Activated naive CD4-positive, alpha-beta T cell treated with anti-CD3 and anti-CD28 coated beads for 36 hours (primary cell): Measurements from ENCODE around the gene CCDC69. TPM values are rescaled to one million over a fixed set of nuclear protein-coding genes. Genes with fewer than 3 reads are reported as not detected.

Source experiments
- CTCF ChIA-PET: fragments of 350-600 bp; sonication (Branson Sonifier 250); formaldehyde crosslinking; loops from one replicate; lab custom pipeline; 2021; ENCODE audit warnings: antibody characterized with exemption; lab: Charles Lee
- DNase-seq: peaks from one replicate; pipeline ENCODE4 v3.0.0-alpha.2; 2020
- H3K27ac Mint-ChIP-seq: one replicate; pipeline ENCODE4 v1.8.0; 2021; ENCODE audit warnings: mild to moderate bottlenecking, mixed read lengths
- H3K27me3 Mint-ChIP-seq: one replicate; pipeline ENCODE4 v1.8.0; 2021; ENCODE audit warnings: low read depth, mixed read lengths
- H3K36me3 Mint-ChIP-seq: one replicate; pipeline ENCODE4 v1.8.0; 2021; ENCODE audit warnings: low read depth, mixed read lengths
- H3K4me1 Mint-ChIP-seq: one replicate; pipeline ENCODE4 v1.8.0; 2021; ENCODE audit warnings: low read depth, mixed read lengths
- H3K4me3 Mint-ChIP-seq: one replicate; pipeline ENCODE4 v1.8.0; 2021; ENCODE audit warnings: mild to moderate bottlenecking, moderate library complexity, mixed read lengths
- H3K9me3 Mint-ChIP-seq: one replicate; pipeline ENCODE4 v1.8.0; 2021; ENCODE audit warnings: mixed read lengths
- intact Hi-C: fragments of 100-400 bp; cut with micrococcal nuclease; formaldehyde crosslinking; loops from one replicate; pipeline ENCODE4 v1.15.1; 2023
- total RNA-seq, 2 experiments: library from RNA; stranded (reverse); gene quantifications; one replicate each; pipeline ENCODE4 v1.2.3, GENCODE V29; 2021

CCDC69 gene
- 10 to 100 TPM; 15.5 to 18.5 TPM for total RNA-seq

GRCh38 chr5:151223447-151224264 lies at the start of gene CCDC69:
TSS of gene CCDC69 (minus strand) at chr5:151224092. CDS start at chr5:151223970, 122 bp downstream.
- peak within 1 kb of the TSS; percentile 93 for H3K27ac Mint-ChIP-seq
- DNase-seq: peak; percentile 59
- peaks cover 57% of the 10 kb centered on the region for H3K4me1 Mint-ChIP-seq
- intact Hi-C loops: loop anchor here (1.0 to 5.0 kb wide), 7 partner anchors 9 to 224 kb away; partner anchors contain the start of gene SLC36A1
- no peaks in the 10 kb centered on the region for H3K27me3 Mint-ChIP-seq
- H3K4me3 Mint-ChIP-seq: peak within 1 kb of the TSS; percentile 85
- peaks cover 7% of the 10 kb centered on the region for H3K36me3 Mint-ChIP-seq
- H3K9me3 Mint-ChIP-seq: no peaks in the 10 kb centered on the region
- CTCF ChIA-PET: interaction anchor here (0.6 to 2.2 kb wide), 17 partner anchors 10 to 98 kb away, joined by 3 to 19 read pairs (median 4); partner anchors contain the start of genes ANXA6 and GM2A

DNA sequence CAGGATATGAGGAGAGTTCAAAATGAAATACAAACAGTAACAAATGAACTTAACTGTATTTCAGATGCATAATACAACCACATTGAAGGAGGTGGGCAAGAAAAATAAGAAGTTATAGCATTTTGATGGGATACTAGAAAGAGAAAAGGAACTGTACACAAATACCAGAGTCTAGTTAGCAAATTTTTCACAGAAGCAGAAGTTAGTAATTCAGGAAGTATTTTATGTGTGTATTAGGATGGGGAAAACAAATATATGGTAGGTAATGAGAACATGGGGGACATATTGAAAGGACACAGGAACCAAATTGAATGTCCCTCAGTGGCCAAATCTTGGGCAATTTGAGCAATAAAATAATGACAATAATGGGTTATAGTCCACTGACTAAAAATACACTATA lies 47.4 kb upstream of the CCDC69 start:
- Mint-ChIP-seq H3K9me3 (no peaks in the 10 kb centered on the region), H3K4me3 (no peak overlapping the region), H3K4me1 (no peaks in the 10 kb centered on the region), H3K27ac (no peak overlapping the region), H3K27me3 (no peaks in the 10 kb centered on the region), H3K36me3 (peaks cover 2% of the 10 kb centered on the region)
- intact Hi-C loops: no loop called here
- DNase-seq: no peak
- CTCF ChIA-PET: interaction anchor here (1.2 kb wide), 1 partner anchor 15 kb away, joined by 3 read pairs; no protein-coding TSS in a partner anchor

DNA sequence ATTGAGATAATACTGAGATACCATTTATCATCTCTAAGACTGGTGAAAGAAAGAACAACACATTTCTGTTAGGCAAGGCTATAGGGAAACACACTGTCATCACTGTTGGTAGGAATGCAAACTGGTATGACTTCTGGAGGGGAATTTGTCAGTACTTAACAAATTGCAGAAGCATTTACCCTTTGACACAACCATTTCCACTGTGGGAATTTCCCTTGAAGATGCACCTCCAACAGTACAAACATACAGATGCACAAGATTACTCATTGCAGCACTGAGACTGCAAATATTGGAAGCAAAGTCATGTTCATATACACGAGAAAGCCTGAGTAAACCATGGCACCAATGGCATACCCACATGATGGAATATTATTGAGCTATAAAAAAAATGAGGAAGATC lies 46.7 kb upstream of the CCDC69 start:
- Mint-ChIP-seq H3K9me3 (no peaks in the 10 kb centered on the region), H3K4me3 (no peak overlapping the region), H3K36me3 (peaks cover 3% of the 10 kb centered on the region), H3K4me1 (no peaks in the 10 kb centered on the region), H3K27ac (no peak overlapping the region), H3K27me3 (no peaks in the 10 kb centered on the region)
- intact Hi-C loops: loop anchor here (1.0 kb wide), 3 partner anchors 18 to 191 kb away; no protein-coding TSS in a partner anchor
- CTCF ChIA-PET: interaction anchor here (1.2 kb wide), 1 partner anchor 14 kb away, joined by 3 read pairs; no protein-coding TSS in a partner anchor
- peak; percentile 52 for DNase-seq

- Mint-ChIP-seq H3K4me3 (no peak overlapping the region), H3K9me3 (no peaks in the 10 kb centered on the region), H3K4me1 (peaks cover 13% of the 10 kb centered on the region), H3K27me3 (no peaks in the 10 kb centered on the region), H3K36me3 (peaks cover 7% of the 10 kb centered on the region), H3K27ac (no peak overlapping the region)
- intact Hi-C loops: no loop called here
- CTCF ChIA-PET: no interaction called here
- no peak for DNase-seq
These were observed 43.8 kb upstream of the CCDC69 start for GRCh38 chr5:151267491-151268260.

GRCh38 chr5:151264113-151264512 lies 40.2 kb upstream of the CCDC69 start:
- Mint-ChIP-seq H3K27me3 (no peaks in the 10 kb centered on the region), H3K4me1 (peaks cover 13% of the 10 kb centered on the region), H3K9me3 (no peaks in the 10 kb centered on the region), H3K36me3 (peaks cover 7% of the 10 kb centered on the region), H3K27ac (peak overlapping the region; percentile 84), H3K4me3 (no peak overlapping the region)
- intact Hi-C loops: loop anchor here (1.0 kb wide), 2 partner anchors 11 to 50 kb away; partner anchors contain the start of gene GM2A
- CTCF ChIA-PET: interaction anchor here (0.7 to 1.1 kb wide), 2 partner anchors 52 to 70 kb away, joined by 4 read pairs; no protein-coding TSS in a partner anchor
- peak; percentile 65 for DNase-seq

DNA sequence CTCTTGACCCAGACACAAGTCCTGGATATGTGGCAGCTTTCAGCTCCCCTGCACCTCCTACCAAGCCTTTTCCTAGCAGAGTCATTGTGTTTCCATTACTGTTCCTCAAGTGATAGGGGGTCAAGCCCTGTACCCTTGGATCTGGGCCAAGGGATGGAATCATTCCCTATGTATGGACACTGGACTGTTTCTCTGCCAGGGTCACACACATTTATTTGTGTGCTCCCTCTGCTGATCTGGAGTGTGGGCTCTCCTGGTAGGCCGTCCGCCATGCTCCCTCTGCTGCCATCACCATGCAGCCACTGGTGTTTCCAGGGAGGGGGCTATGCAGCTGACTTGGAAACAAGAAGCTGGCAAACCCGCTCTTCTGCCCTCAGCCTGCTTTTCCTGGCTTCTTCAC lies 38.6 kb upstream of the CCDC69 start:
- H3K36me3 Mint-ChIP-seq: peaks cover 6% of the 10 kb centered on the region
- CTCF ChIA-PET: no interaction called here
- no peak overlapping the region for H3K4me3 Mint-ChIP-seq
- intact Hi-C loops: no loop called here
- no peak overlapping the region for H3K27ac Mint-ChIP-seq
- H3K4me1 Mint-ChIP-seq: peaks cover 13% of the 10 kb centered on the region
- no peak for DNase-seq
- H3K27me3 Mint-ChIP-seq: no peaks in the 10 kb centered on the region
- H3K9me3 Mint-ChIP-seq: no peaks in the 10 kb centered on the region

- no peak overlapping the region for H3K27ac Mint-ChIP-seq
- no peak for DNase-seq
- peaks cover 21% of the 10 kb centered on the region for H3K4me1 Mint-ChIP-seq
- CTCF ChIA-PET: no interaction called here
- H3K36me3 Mint-ChIP-seq: peaks cover 2% of the 10 kb centered on the region
- H3K9me3 Mint-ChIP-seq: no peaks in the 10 kb centered on the region
- H3K4me3 Mint-ChIP-seq: no peak overlapping the region
- intact Hi-C loops: no loop called here
- no peaks in the 10 kb centered on the region for H3K27me3 Mint-ChIP-seq
These were observed 36.0 kb upstream of the CCDC69 start for GRCh38 chr5:151259931-151260330.

DNA sequence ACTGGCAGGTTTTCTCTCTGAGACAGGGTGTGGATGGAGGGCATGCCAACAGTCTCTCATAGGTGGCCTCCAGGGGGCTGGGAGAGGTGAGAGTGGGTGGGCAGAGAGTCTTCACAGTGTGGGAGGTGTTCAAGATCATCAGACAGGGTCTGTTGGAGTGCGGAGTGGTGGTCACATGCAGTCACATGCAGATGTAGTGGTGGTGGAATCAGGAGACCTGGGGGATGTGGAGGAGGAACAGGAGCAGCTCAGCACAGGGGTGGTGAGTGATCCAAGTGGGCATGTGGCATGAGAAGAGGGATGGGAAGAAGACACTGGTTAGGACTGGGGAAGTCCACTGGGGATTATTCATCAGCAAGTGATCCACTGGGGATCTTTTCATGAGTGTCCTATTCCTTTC lies 34.9 kb upstream of the CCDC69 start:
- Mint-ChIP-seq H3K27me3 (no peaks in the 10 kb centered on the region), H3K27ac (no peak overlapping the region), H3K4me1 (peaks cover 24% of the 10 kb centered on the region), H3K4me3 (no peak overlapping the region), H3K36me3 (no peaks in the 10 kb centered on the region), H3K9me3 (no peaks in the 10 kb centered on the region)
- no peak for DNase-seq
- intact Hi-C loops: no loop called here
- CTCF ChIA-PET: interaction anchor here (0.7 kb wide), 1 partner anchor 35 kb away, joined by 3 read pairs; no protein-coding TSS in a partner anchor

GRCh38 chr5:151258201-151258611 lies 34.3 kb upstream of the CCDC69 start:
- Mint-ChIP-seq H3K4me1 (peaks cover 24% of the 10 kb centered on the region), H3K27ac (no peak overlapping the region), H3K36me3 (no peaks in the 10 kb centered on the region), H3K9me3 (no peaks in the 10 kb centered on the region), H3K4me3 (no peak overlapping the region), H3K27me3 (no peaks in the 10 kb centered on the region)
- CTCF ChIA-PET: interaction anchor here (0.7 kb wide), 1 partner anchor 34 kb away, joined by 3 read pairs; no protein-coding TSS in a partner anchor
- DNase-seq: no peak
- intact Hi-C loops: no loop called here

DNA sequence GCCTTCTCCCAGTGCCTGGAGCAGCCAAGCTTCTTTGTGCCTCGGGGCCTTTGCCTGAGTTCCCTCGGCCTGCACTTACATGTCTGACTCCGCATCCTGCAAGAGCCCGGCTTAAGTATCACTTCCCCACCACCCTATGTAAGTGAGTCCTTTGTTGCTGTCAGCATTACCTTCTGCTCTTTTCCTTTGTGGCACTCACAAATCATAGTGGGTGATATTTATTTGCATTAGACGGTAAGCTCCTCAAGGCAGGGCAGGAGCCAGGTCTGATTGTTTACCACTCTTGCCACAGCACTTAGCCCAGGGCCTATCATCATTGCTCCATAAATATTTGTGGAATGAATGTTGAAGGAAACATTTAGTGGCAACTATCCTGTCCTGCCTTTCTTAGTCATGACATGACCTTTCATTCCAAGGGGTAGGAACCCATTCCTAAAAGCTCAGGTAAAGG lies 33.9 kb upstream of the CCDC69 start:
- H3K27ac Mint-ChIP-seq: no peak overlapping the region
- intact Hi-C loops: no loop called here

GRCh38 chr5:151255621-151256286 lies 31.9 kb upstream of the CCDC69 start:
- Mint-ChIP-seq H3K27ac (no peak overlapping the region), H3K27me3 (no peaks in the 10 kb centered on the region), H3K4me3 (no peak overlapping the region), H3K9me3 (no peaks in the 10 kb centered on the region), H3K4me1 (peaks cover 37% of the 10 kb centered on the region), H3K36me3 (no peaks in the 10 kb centered on the region)
- intact Hi-C loops: no loop called here
- DNase-seq: no peak
- CTCF ChIA-PET: interaction anchor here (0.8 kb wide), 1 partner anchor 18 kb away, joined by 3 read pairs; no protein-coding TSS in a partner anchor

More for the DNA sequence above, 33.9 kb upstream of the CCDC69 start:
- H3K9me3 Mint-ChIP-seq: no peaks in the 10 kb centered on the region
- CTCF ChIA-PET: no interaction called here
- H3K4me1 Mint-ChIP-seq: peaks cover 24% of the 10 kb centered on the region
- no peak for DNase-seq
- H3K4me3 Mint-ChIP-seq: no peak overlapping the region
- no peaks in the 10 kb centered on the region for H3K36me3 Mint-ChIP-seq
- H3K27me3 Mint-ChIP-seq: no peaks in the 10 kb centered on the region
